ENCODE results near the gene CLEC4C.
"Not testable (repeated sequence)": the region's sequence is repeated elsewhere in the genome, so short reads cannot be mapped to it uniquely, and the experiment has no call there.

CLEC4C gene

GRCh38 chr12:7781274-7781673 is 34.1 kb upstream of the CLEC4C start:
- no peaks in the 10 kb centered on the region for H4K20me1 ChIP-seq (ENCODE audit: control insufficient read depth, insufficient read depth, low read depth, low read length)
- no peaks in the 10 kb centered on the region for H3K27me3 ChIP-seq (ENCODE audit: control insufficient read depth, low read length)
- H3F3A ChIP-seq (ENCODE audit: control insufficient read depth, insufficient read depth) = no peaks in the 10 kb centered on the region
- no peaks in the 10 kb centered on the region for H3K36me3 ChIP-seq (ENCODE audit: control insufficient read depth, low read length)
- H3K9me2 ChIP-seq (replicated peaks; ENCODE audit: control insufficient read depth, low read length) = no peaks in the 10 kb centered on the region
- H3K27ac ChIP-seq (ENCODE audit: low read depth, low read length) = no peak overlapping the region
- H3K4me1 ChIP-seq (ENCODE audit: control insufficient read depth, low read length) = no peaks in the 10 kb centered on the region
- no peak overlapping the region for H3K4me3 ChIP-seq (ENCODE audit: low read length)
- no peak for TF ChIP-seq EZH2phosphoT487 (IDR thresholded peaks at IDR 0.05; ENCODE audit: borderline replicate concordance, low read length)
- TF ChIP-seq, protein P1, sequence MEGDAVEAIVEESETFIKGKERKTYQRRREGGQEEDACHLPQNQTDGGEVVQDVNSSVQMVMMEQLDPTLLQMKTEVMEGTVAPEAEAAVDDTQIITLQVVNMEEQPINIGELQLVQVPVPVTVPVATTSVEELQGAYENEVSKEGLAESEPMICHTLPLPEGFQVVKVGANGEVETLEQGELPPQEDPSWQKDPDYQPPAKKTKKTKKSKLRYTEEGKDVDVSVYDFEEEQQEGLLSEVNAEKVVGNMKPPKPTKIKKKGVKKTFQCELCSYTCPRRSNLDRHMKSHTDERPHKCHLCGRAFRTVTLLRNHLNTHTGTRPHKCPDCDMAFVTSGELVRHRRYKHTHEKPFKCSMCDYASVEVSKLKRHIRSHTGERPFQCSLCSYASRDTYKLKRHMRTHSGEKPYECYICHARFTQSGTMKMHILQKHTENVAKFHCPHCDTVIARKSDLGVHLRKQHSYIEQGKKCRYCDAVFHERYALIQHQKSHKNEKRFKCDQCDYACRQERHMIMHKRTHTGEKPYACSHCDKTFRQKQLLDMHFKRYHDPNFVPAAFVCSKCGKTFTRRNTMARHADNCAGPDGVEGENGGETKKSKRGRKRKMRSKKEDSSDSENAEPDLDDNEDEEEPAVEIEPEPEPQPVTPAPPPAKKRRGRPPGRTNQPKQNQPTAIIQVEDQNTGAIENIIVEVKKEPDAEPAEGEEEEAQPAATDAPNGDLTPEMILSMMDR (IDR thresholded peaks at IDR 0.05; ENCODE audit: low read depth, low read length, poor library complexity, severe bottlenecking) = no peak
- H3K9me3 ChIP-seq (ENCODE audit: control insufficient read depth, insufficient read depth, low read length) = no peaks in the 10 kb centered on the region
- H3K79me2 ChIP-seq (ENCODE audit: control insufficient read depth, low read length) = no peaks in the 10 kb centered on the region
- H3K4me2 ChIP-seq (ENCODE audit: low read length) = no peak overlapping the region

GRCh38 chr12:7769999-7770398 is 22.8 kb upstream of the CLEC4C start:
- no peaks in the 10 kb centered on the region for H3F3A ChIP-seq (ENCODE audit: control insufficient read depth, insufficient read depth)
- H3K4me3 ChIP-seq (ENCODE audit: low read length) = no peak overlapping the region
- no peaks in the 10 kb centered on the region for H3K4me1 ChIP-seq (ENCODE audit: control insufficient read depth, low read length)
- H3K36me3 ChIP-seq (ENCODE audit: control insufficient read depth, low read length) = no peaks in the 10 kb centered on the region
- H4K20me1 ChIP-seq (ENCODE audit: control insufficient read depth, insufficient read depth, low read depth, low read length) = no peaks in the 10 kb centered on the region
- H3K4me2 ChIP-seq (ENCODE audit: low read length) = no peak overlapping the region
- no peaks in the 10 kb centered on the region for H3K27me3 ChIP-seq (ENCODE audit: control insufficient read depth, low read length)
- TF ChIP-seq, protein P1 (IDR thresholded peaks at IDR 0.05; ENCODE audit: low read depth, low read length, poor library complexity, severe bottlenecking) = no peak
- no peak for TF ChIP-seq EZH2phosphoT487 (IDR thresholded peaks at IDR 0.05; ENCODE audit: borderline replicate concordance, low read length)
- H3K79me2 ChIP-seq (ENCODE audit: control insufficient read depth, low read length) = no peaks in the 10 kb centered on the region
- H3K9me2 ChIP-seq (replicated peaks; ENCODE audit: control insufficient read depth, low read length) = no peaks in the 10 kb centered on the region
- H3K27ac ChIP-seq (ENCODE audit: low read depth, low read length) = no peak overlapping the region
- H3K9me3 ChIP-seq (ENCODE audit: control insufficient read depth, insufficient read depth, low read length) = no peaks in the 10 kb centered on the region

- Histone ChIP-seq H3K27ac (ENCODE audit: low read depth, low read length) (no peak overlapping the region), H3K36me3 (ENCODE audit: control insufficient read depth, low read length) (no peaks in the 10 kb centered on the region), H3K9me2 (replicated peaks; ENCODE audit: control insufficient read depth, low read length) (no peaks in the 10 kb centered on the region), H3K4me1 (ENCODE audit: control insufficient read depth, low read length) (no peaks in the 10 kb centered on the region), H3K4me3 (ENCODE audit: low read length) (no peak overlapping the region), H3K27me3 (ENCODE audit: control insufficient read depth, low read length) (no peaks in the 10 kb centered on the region), H4K20me1 (ENCODE audit: control insufficient read depth, insufficient read depth, low read depth, low read length) (no peaks in the 10 kb centered on the region), H3K9me3 (ENCODE audit: control insufficient read depth, insufficient read depth, low read length) (no peaks in the 10 kb centered on the region), H3K79me2 (ENCODE audit: control insufficient read depth, low read length) (no peaks in the 10 kb centered on the region), H3K4me2 (ENCODE audit: low read length) (no peak overlapping the region), H3F3A (ENCODE audit: control insufficient read depth, insufficient read depth) (no peaks in the 10 kb centered on the region)
- no peak for TF ChIP-seq EZH2phosphoT487 (IDR thresholded peaks at IDR 0.05; ENCODE audit: borderline replicate concordance, low read length)
- TF ChIP-seq, protein P1 (IDR thresholded peaks at IDR 0.05; ENCODE audit: low read depth, low read length, poor library complexity, severe bottlenecking) = no peak
Observed at GRCh38 chr12:7758766-7759140, 11.6 kb upstream of the CLEC4C start.

DNA sequence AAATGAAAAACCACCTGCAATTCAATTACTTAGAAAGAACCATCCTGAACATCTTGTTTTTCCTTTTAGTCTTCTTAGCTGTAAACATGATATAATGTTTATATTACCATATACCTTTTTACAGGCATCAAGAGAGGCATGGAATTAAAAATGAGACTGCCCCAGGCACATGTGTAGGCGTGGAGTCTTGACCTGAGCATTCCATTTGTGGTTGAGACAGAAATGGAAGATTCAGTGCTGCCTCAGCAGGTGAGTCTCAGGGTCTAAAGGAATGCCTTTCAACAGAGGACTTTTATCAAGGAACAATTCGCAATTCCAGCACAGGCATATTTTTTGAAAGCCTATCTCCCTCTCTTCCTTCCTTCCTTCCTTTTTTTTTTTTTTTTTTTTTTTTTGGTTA is 9.8 kb upstream of the CLEC4C start:
- no peak overlapping the region for H3K27ac ChIP-seq (ENCODE audit: low read depth, low read length)
- no peaks in the 10 kb centered on the region for H3K9me3 ChIP-seq (ENCODE audit: control insufficient read depth, insufficient read depth, low read length)
- H3K27me3 ChIP-seq (ENCODE audit: control insufficient read depth, low read length) = no peaks in the 10 kb centered on the region

GRCh38 chr12:7755668-7756067 is 8.5 kb upstream of the CLEC4C start:
- not testable (repeated sequence) for H3K79me2 ChIP-seq (ENCODE audit: control insufficient read depth, low read length); H3K4me1 ChIP-seq (ENCODE audit: control insufficient read depth, low read length); H3K27me3 ChIP-seq (ENCODE audit: control insufficient read depth, low read length); H3K4me3 ChIP-seq (ENCODE audit: low read length); H3K9me3 ChIP-seq (ENCODE audit: control insufficient read depth, insufficient read depth, low read length); H3K36me3 ChIP-seq (ENCODE audit: control insufficient read depth, low read length); H3K9me2 ChIP-seq (replicated peaks; ENCODE audit: control insufficient read depth, low read length); H3K27ac ChIP-seq (ENCODE audit: low read depth, low read length); H3F3A ChIP-seq (ENCODE audit: control insufficient read depth, insufficient read depth); H4K20me1 ChIP-seq (ENCODE audit: control insufficient read depth, insufficient read depth, low read depth, low read length); H3K4me2 ChIP-seq (ENCODE audit: low read length)

More for the DNA sequence above, 9.8 kb upstream of the CLEC4C start:
- no peak overlapping the region for H3K4me2 ChIP-seq (ENCODE audit: low read length)
- H3K4me1 ChIP-seq (ENCODE audit: control insufficient read depth, low read length) = no peaks in the 10 kb centered on the region
- H3K9me2 ChIP-seq (replicated peaks; ENCODE audit: control insufficient read depth, low read length) = no peaks in the 10 kb centered on the region
- no peaks in the 10 kb centered on the region for H4K20me1 ChIP-seq (ENCODE audit: control insufficient read depth, insufficient read depth, low read depth, low read length)
- H3K4me3 ChIP-seq (ENCODE audit: low read length) = no peak overlapping the region
- H3F3A ChIP-seq (ENCODE audit: control insufficient read depth, insufficient read depth) = no peaks in the 10 kb centered on the region
- H3K79me2 ChIP-seq (ENCODE audit: control insufficient read depth, low read length) = no peaks in the 10 kb centered on the region
- no peaks in the 10 kb centered on the region for H3K36me3 ChIP-seq (ENCODE audit: control insufficient read depth, low read length)
- TF ChIP-seq, protein P1 (IDR thresholded peaks at IDR 0.05; ENCODE audit: low read depth, low read length, poor library complexity, severe bottlenecking) = no peak
- no peak for TF ChIP-seq EZH2phosphoT487 (IDR thresholded peaks at IDR 0.05; ENCODE audit: borderline replicate concordance, low read length)
